ENCODE data around the gene DCAF8.

The DCAF8 gene

DNA sequence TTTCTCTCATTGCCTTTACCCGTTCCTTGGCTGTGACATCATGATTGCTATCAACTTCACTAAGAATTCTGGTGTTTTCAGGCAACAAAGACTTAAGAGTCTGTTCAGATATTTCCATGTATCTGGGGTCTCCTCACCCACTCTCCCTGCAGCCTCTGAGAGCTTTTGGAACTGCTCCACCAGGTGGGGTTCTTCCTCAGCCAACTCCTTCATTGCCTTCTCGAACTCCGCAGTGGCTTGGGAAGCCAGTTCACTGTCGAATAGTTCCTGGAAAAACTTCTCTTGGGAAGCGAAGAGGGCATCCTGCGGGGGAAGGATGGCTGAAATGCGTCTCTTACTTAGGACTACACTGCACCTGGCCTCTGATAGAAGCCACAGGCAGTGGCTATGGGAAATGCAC is 20.5 kb upstream of the DCAF8 start:
- no peak overlapping the region for H3K27ac ChIP-seq
- no peak for TF ChIP-seq ZFX (IDR thresholded peaks at IDR 0.05)
- TF ChIP-seq, protein P1, sequence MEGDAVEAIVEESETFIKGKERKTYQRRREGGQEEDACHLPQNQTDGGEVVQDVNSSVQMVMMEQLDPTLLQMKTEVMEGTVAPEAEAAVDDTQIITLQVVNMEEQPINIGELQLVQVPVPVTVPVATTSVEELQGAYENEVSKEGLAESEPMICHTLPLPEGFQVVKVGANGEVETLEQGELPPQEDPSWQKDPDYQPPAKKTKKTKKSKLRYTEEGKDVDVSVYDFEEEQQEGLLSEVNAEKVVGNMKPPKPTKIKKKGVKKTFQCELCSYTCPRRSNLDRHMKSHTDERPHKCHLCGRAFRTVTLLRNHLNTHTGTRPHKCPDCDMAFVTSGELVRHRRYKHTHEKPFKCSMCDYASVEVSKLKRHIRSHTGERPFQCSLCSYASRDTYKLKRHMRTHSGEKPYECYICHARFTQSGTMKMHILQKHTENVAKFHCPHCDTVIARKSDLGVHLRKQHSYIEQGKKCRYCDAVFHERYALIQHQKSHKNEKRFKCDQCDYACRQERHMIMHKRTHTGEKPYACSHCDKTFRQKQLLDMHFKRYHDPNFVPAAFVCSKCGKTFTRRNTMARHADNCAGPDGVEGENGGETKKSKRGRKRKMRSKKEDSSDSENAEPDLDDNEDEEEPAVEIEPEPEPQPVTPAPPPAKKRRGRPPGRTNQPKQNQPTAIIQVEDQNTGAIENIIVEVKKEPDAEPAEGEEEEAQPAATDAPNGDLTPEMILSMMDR (conservative IDR thresholded peaks at IDR 0.05), result no peak

GRCh38 chr1:160277987-160278386 is 15.6 kb upstream of the DCAF8 start:
- H3K27ac ChIP-seq, result no peak overlapping the region
- TF ChIP-seq, protein P1 (conservative IDR thresholded peaks at IDR 0.05), result no peak
- no peak for TF ChIP-seq ZFX (IDR thresholded peaks at IDR 0.05)

DNA sequence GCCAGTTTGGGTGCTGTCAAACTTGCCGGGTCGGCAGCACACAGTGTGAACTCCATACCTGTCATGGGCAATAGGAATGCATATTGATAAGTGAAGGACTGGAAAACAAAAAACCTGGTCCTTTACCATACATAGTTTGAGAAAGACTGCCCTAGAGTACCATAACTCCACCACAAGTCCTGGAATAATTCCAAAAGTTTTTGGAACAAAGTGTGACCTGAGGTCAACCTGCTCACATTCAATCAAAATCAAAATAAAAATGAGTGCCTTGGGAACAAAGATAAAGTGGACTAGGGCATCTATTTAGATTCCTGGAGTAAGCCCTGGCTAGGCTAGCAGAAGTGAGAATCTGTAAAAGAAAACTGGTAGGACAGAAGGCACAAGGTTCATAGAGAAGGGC is 15.0 kb upstream of the DCAF8 start:
- TF ChIP-seq ZFX (IDR thresholded peaks at IDR 0.05), result no peak
- TF ChIP-seq, protein P1 (conservative IDR thresholded peaks at IDR 0.05), result no peak
- H3K27ac ChIP-seq, result no peak overlapping the region

- no peak overlapping the region for H3K27ac ChIP-seq
- TF ChIP-seq ZFX (IDR thresholded peaks at IDR 0.05), result no peak
- TF ChIP-seq, protein P1 (conservative IDR thresholded peaks at IDR 0.05), result no peak
Measured at GRCh38 chr1:160271025-160271424, 8.7 kb upstream of the DCAF8 start.

DNA sequence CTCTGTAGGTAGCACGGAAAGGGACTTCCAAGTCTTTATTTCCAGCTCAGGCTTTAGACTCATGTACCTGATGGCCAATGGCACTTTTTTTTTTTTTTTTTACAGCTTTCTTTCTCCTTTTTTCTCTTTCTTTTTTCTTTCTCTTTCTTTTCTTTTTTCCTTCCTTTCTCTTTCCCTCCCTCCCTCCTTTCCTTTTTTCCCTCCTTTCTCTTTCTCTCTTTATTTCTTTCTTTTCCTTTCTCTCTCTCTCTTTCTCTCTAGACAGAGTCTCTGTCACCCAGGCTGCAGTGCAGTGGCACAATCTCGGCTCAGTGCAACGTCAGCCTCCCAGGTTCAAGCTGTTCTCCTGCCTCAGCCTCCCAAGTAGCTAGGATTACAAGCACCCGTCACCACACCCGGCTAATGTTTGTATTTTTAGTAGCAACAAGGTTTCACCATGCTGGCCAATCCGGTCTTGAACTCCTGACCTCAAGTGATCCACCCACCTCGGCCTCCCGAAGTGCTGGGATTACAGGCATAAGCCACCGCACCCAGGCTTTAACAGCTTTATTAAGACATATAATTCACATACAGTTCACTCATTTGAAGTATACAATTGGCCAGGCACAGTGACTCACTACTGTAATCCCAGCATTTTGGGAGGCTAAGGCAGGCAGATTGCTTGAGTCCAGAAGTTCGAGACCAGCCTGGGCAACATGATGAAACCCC is 5.1 kb upstream of the DCAF8 start:
- TF ChIP-seq, protein P1 (conservative IDR thresholded peaks at IDR 0.05), result no peak
- TF ChIP-seq ZFX (IDR thresholded peaks at IDR 0.05), result no peak
- H3K27ac ChIP-seq, result no peak overlapping the region

- TF ChIP-seq ZFX (IDR thresholded peaks at IDR 0.05), result no peak
- TF ChIP-seq, protein P1 (conservative IDR thresholded peaks at IDR 0.05), result no peak
Measured at GRCh38 chr1:160264795-160265307, 2.5 kb upstream of the DCAF8 start.

GRCh38 chr1:160261556-160261892 is 825 bp downstream of the DCAF8 start:
- TF ChIP-seq, protein P1 (conservative IDR thresholded peaks at IDR 0.05), result no peak
- TF ChIP-seq ZFX (IDR thresholded peaks at IDR 0.05), result no peak
- H3K27ac ChIP-seq, result peak overlapping the region; percentile 96

More at GRCh38 chr1:160264795-160265307, 2.5 kb upstream of the DCAF8 start:
- H3K27ac ChIP-seq, result no peak overlapping the region

Measured in C4-2B (cell line).